GM19238 (cell line): ENCODE results near the gene KRT36.

Source experiments
- DNase-seq: peaks from one replicate; pipeline ENCODE4 v3.0.0; 2011; ENCODE audit warnings: low spot score; ENCODE audit not compliant: insufficient read length

Gene KRT36

GRCh38 chr17:41480136-41480535 is 9.6 kb downstream of the KRT36 start:
- DNase-seq = no peak

- no peak for DNase-seq
These were observed 11.5 kb downstream of the KRT36 start for GRCh38 chr17:41478237-41478636.

- DNase-seq = no peak
These were observed 12.6 kb downstream of the KRT36 start for GRCh38 chr17:41476866-41477815.

- DNase-seq = no peak
These were observed 14.3 kb downstream of the KRT36 start for GRCh38 chr17:41475421-41475820.

GRCh38 chr17:41474863-41475262 is 14.8 kb downstream of the KRT36 start:
- DNase-seq = no peak

- no peak for DNase-seq
These were observed 21.4 kb downstream of the KRT36 start for GRCh38 chr17:41468346-41468745.

- DNase-seq = no peak
These were observed 22.1 kb downstream of the KRT36 start for GRCh38 chr17:41467561-41467960.

GRCh38 chr17:41466988-41467387 is 22.7 kb downstream of the KRT36 start, which contains the start of gene KRT32:
Gene KRT32, minus strand, starts transcription at chr17:41467386. Its CDS starts 61 bp downstream, at chr17:41467325.
- no peak for DNase-seq

GRCh38 chr17:41464682-41465081 is 25.0 kb downstream of the KRT36 start:
- no peak for DNase-seq

GRCh38 chr17:41464173-41464572 is 25.5 kb downstream of the KRT36 start:
- no peak for DNase-seq

GRCh38 chr17:41463746-41464145 is 26.0 kb downstream of the KRT36 start:
- no peak for DNase-seq

GRCh38 chr17:41462705-41463104 is 27.0 kb downstream of the KRT36 start:
- no peak for DNase-seq

- no peak for DNase-seq
These were observed 32.0 kb downstream of the KRT36 start for GRCh38 chr17:41457676-41458075.

GRCh38 chr17:41456204-41456603 is 33.5 kb downstream of the KRT36 start:
- DNase-seq = no peak

- DNase-seq = no peak
These were observed 34.5 kb downstream of the KRT36 start for GRCh38 chr17:41455236-41455635.

- DNase-seq = no peak
These were observed 36.6 kb downstream of the KRT36 start for GRCh38 chr17:41453066-41453465.

GRCh38 chr17:41452281-41452680 is 37.4 kb downstream of the KRT36 start:
- DNase-seq = no peak

GRCh38 chr17:41451154-41451728 is 38.5 kb downstream of the KRT36 start:
- no peak for DNase-seq

GRCh38 chr17:41449008-41449407 is 40.7 kb downstream of the KRT36 start:
- no peak for DNase-seq

GRCh38 chr17:41448506-41448905 is 41.2 kb downstream of the KRT36 start:
- no peak for DNase-seq

GRCh38 chr17:41446806-41447205 is 42.9 kb downstream of the KRT36 start:
- DNase-seq = no peak

GRCh38 chr17:41444640-41445039 is 45.1 kb downstream of the KRT36 start:
- DNase-seq = no peak

- DNase-seq = no peak
These were observed 45.5 kb downstream of the KRT36 start for GRCh38 chr17:41444186-41444585.
